A172 (cell line): ENCODE data around the gene AHRR. TPM values are rescaled to one million over a fixed set of nuclear protein-coding genes. Genes with fewer than 3 reads are reported as not detected.

Source experiments
- total RNA-seq: library from RNA; depleted of rRNA; stranded (reverse); fragments of >200 nt; shearing (Covaris generic); gene quantifications from 2 replicates; pipeline ENCODE4 v1.2.3, GENCODE V29; 2014; rRNA removed

Gene AHRR
- total RNA-seq, 1 experiment from 2014 or later, result 1.4 TPM

Other genes with a start within 250 kb of the AHRR start
- 0.29 and 0.74 TPM in 2 replicates for gene PLEKHG4B, start 229.5 kb upstream of the AHRR start, total RNA-seq
- not detected in 2 replicates for gene LRRC14B, start 130.2 kb upstream of the AHRR start, total RNA-seq
- 6.2 and 6.3 TPM in 2 replicates for gene CCDC127, start 103.6 kb upstream of the AHRR start, total RNA-seq
- gene SDHA, start 103.4 kb upstream of the AHRR start, total RNA-seq, result 89.1 and 106 TPM in 2 replicates
- gene PDCD6, start 50.1 kb upstream of the AHRR start, total RNA-seq, result 98.6 and 117 TPM in 2 replicates
- gene EXOC3, start 121.5 kb downstream of the AHRR start, total RNA-seq, result 33.3 and 34.7 TPM in 2 replicates
- 4.7 and 5.8 TPM in 2 replicates for gene SLC9A3, start 202.7 kb downstream of the AHRR start, total RNA-seq